ENCODE data around the gene NCOA3. TPM values are rescaled to one million over a fixed set of nuclear protein-coding genes. Genes with fewer than 3 reads are reported as not detected.

NCOA3 gene
- total RNA-seq, 1 donor = 44.5 TPM

- Histone ChIP-seq H3K36me3 (ENCODE audit: insufficient read depth, low read length) (peaks cover 44% of the 10 kb centered on the region), H3K4me3 (ENCODE audit: insufficient read depth, low read length) (no peak overlapping the region), H3K79me2 (ENCODE audit: insufficient read depth, low read length) (no peaks in the 10 kb centered on the region), H3K27ac (ENCODE audit: low read depth, low read length) (no peak overlapping the region), H3K4me2 (ENCODE audit: insufficient read depth, low read length) (no peak overlapping the region), H4K20me1 (ENCODE audit: insufficient read depth, low read length) (no peaks in the 10 kb centered on the region), H3K4me1 (ENCODE audit: insufficient read depth, low read length) (peaks cover 3% of the 10 kb centered on the region), H2AFZ (ENCODE audit: low read length) (no peak overlapping the region), H3K27me3 (ENCODE audit: insufficient read depth, low read length) (no peaks in the 10 kb centered on the region), H3K9me3 (ENCODE audit: low read depth, low read length) (no peaks in the 10 kb centered on the region)
- peak; percentile 17 for DNase-seq (ENCODE audit: insufficient read length, low spot score, missing footprints)
- TF ChIP-seq CTCF (IDR thresholded peaks at IDR 0.05; ENCODE audit: extremely low read depth, low read depth, low read length) = no peak
Measured at GRCh38 chr20:47642624-47643023, 140.9 kb downstream of the NCOA3 start.

GRCh38 chr20:47645632-47646031 lies 143.9 kb downstream of the NCOA3 start:
- Histone ChIP-seq H3K79me2 (ENCODE audit: insufficient read depth, low read length) (no peaks in the 10 kb centered on the region), H3K4me2 (ENCODE audit: insufficient read depth, low read length) (no peak overlapping the region)

GRCh38 chr20:47647994-47648393 lies 146.3 kb downstream of the NCOA3 start:
- H3K4me3 ChIP-seq (ENCODE audit: insufficient read depth, low read length) = no peak overlapping the region
- peaks cover 34% of the 10 kb centered on the region for H3K36me3 ChIP-seq (ENCODE audit: insufficient read depth, low read length)
- no peak overlapping the region for H3K27ac ChIP-seq (ENCODE audit: low read depth, low read length)
- H3K9me3 ChIP-seq (ENCODE audit: low read depth, low read length) = no peaks in the 10 kb centered on the region
- no peak overlapping the region for H3K4me2 ChIP-seq (ENCODE audit: insufficient read depth, low read length)
- H3K79me2 ChIP-seq (ENCODE audit: insufficient read depth, low read length) = no peaks in the 10 kb centered on the region
- no peaks in the 10 kb centered on the region for H4K20me1 ChIP-seq (ENCODE audit: insufficient read depth, low read length)
- no peak for TF ChIP-seq CTCF (IDR thresholded peaks at IDR 0.05; ENCODE audit: extremely low read depth, low read depth, low read length)
- H2AFZ ChIP-seq (ENCODE audit: low read length) = no peak overlapping the region
- no peaks in the 10 kb centered on the region for H3K27me3 ChIP-seq (ENCODE audit: insufficient read depth, low read length)
- DNase-seq (ENCODE audit: insufficient read length, low spot score, missing footprints) = no peak
- H3K4me1 ChIP-seq (ENCODE audit: insufficient read depth, low read length) = no peaks in the 10 kb centered on the region

More at GRCh38 chr20:47645632-47646031, 143.9 kb downstream of the NCOA3 start:
- Histone ChIP-seq H2AFZ (ENCODE audit: low read length) (no peak overlapping the region), H3K36me3 (ENCODE audit: insufficient read depth, low read length) (peaks cover 29% of the 10 kb centered on the region), H3K9me3 (ENCODE audit: low read depth, low read length) (no peaks in the 10 kb centered on the region), H4K20me1 (ENCODE audit: insufficient read depth, low read length) (no peaks in the 10 kb centered on the region), H3K4me3 (ENCODE audit: insufficient read depth, low read length) (no peak overlapping the region), H3K27me3 (ENCODE audit: insufficient read depth, low read length) (no peaks in the 10 kb centered on the region), H3K4me1 (ENCODE audit: insufficient read depth, low read length) (peaks cover 3% of the 10 kb centered on the region), H3K27ac (ENCODE audit: low read depth, low read length) (no peak overlapping the region)
- TF ChIP-seq CTCF (IDR thresholded peaks at IDR 0.05; ENCODE audit: extremely low read depth, low read depth, low read length) = no peak
- no peak for DNase-seq (ENCODE audit: insufficient read length, low spot score, missing footprints)

- H3K4me1 ChIP-seq (ENCODE audit: insufficient read depth, low read length) = no peaks in the 10 kb centered on the region
- H3K27ac ChIP-seq (ENCODE audit: low read depth, low read length) = no peak overlapping the region
- DNase-seq (ENCODE audit: insufficient read length, low spot score, missing footprints) = no peak
- no peak for TF ChIP-seq CTCF (IDR thresholded peaks at IDR 0.05; ENCODE audit: extremely low read depth, low read depth, low read length)
- H4K20me1 ChIP-seq (ENCODE audit: insufficient read depth, low read length) = no peaks in the 10 kb centered on the region
- H3K4me3 ChIP-seq (ENCODE audit: insufficient read depth, low read length) = no peak overlapping the region
- no peaks in the 10 kb centered on the region for H3K27me3 ChIP-seq (ENCODE audit: insufficient read depth, low read length)
- H3K36me3 ChIP-seq (ENCODE audit: insufficient read depth, low read length) = peaks cover 32% of the 10 kb centered on the region
- H2AFZ ChIP-seq (ENCODE audit: low read length) = no peak overlapping the region
- H3K9me3 ChIP-seq (ENCODE audit: low read depth, low read length) = no peaks in the 10 kb centered on the region
- H3K79me2 ChIP-seq (ENCODE audit: insufficient read depth, low read length) = no peaks in the 10 kb centered on the region
- no peak overlapping the region for H3K4me2 ChIP-seq (ENCODE audit: insufficient read depth, low read length)
Measured at GRCh38 chr20:47648943-47649342, 147.3 kb downstream of the NCOA3 start.

All from osteoblast (primary cell).